H1 (cell line): ENCODE data around the gene NOL4L. TPM values are rescaled to one million over a fixed set of nuclear protein-coding genes. Genes with fewer than 3 reads are reported as not detected.
A peak's percentile ranks its signal among the peaks of the same experiment; 100 is the strongest.

Experiments used
- CTCF ChIA-PET: fragments of 300-600 bp; sonication (Branson Sonifier 250); formaldehyde crosslinking; loops from one replicate; lab custom pipeline; 2021; ENCODE audit not compliant: partially characterized antibody; lab: Charles Lee
- POLR2A ChIA-PET: fragments of 300-600 bp; sonication (Branson Sonifier 250); formaldehyde crosslinking; loops from one replicate; lab custom pipeline; 2021; ENCODE audit warnings: inconsistent platforms; ENCODE audit not compliant: partially characterized antibody; lab: Charles Lee
- DNase-seq, 2 experiments: peaks; one replicate each; pipeline versions ENCODE4 v3.0.0 to v3.0.0-alpha.2; 2010 to 2022; ENCODE audit warnings: low spot score in 2 of 2, low read depth in 1 of 2, mixed read lengths in 1 of 2
- FAIRE-seq: peaks from 2 replicates; lab custom pipeline; 2011; peaks lifted over from hg19 to GRCh38; lab: Jason Lieb, UNC
- H2AFZ ChIP-seq: 2 replicates; pipeline ENCODE4 v1.8.1; 2012; ENCODE audit warnings: low read length, inconsistent platforms
- H2AK5ac ChIP-seq: 2 replicates; pipeline ENCODE4 v1.6.1; 2013; ENCODE audit warnings: low read depth, low read length
- H2BK120ac ChIP-seq: replicated peaks from 2 replicates; pipeline ENCODE3; 2013; ENCODE audit warnings: low read depth, low read length, inconsistent platforms
- H2BK12ac ChIP-seq: 2 replicates; pipeline ENCODE4 v1.6.1; 2013; ENCODE audit warnings: low read depth, low read length
- H2BK15ac ChIP-seq: 2 replicates; pipeline ENCODE4 v1.6.1; 2013; ENCODE audit warnings: low read length
- H2BK20ac ChIP-seq: 2 replicates; pipeline ENCODE4 v1.6.1; 2013; ENCODE audit warnings: low read length
- H2BK5ac ChIP-seq: 2 replicates; pipeline ENCODE4 v1.6.1; 2013; ENCODE audit warnings: low read depth, low read length
- H3K14ac ChIP-seq: 2 replicates; pipeline ENCODE4 v1.6.1; 2013; ENCODE audit warnings: inconsistent platforms; ENCODE audit not compliant: insufficient read length
- H3K18ac ChIP-seq: 2 replicates; pipeline ENCODE4 v1.6.1; 2013; ENCODE audit warnings: low read length; ENCODE audit errors: extremely low read depth
- H3K23ac ChIP-seq: 2 replicates; pipeline ENCODE4 v1.6.1; 2013; ENCODE audit warnings: inconsistent platforms; ENCODE audit not compliant: insufficient read length
- H3K23me2 ChIP-seq: 2 replicates; pipeline ENCODE4 v1.6.1; 2013; ENCODE audit warnings: low read depth, low read length
- H3K27ac ChIP-seq: 2 replicates; pipeline ENCODE4 v1.6.1; 2011; ENCODE audit warnings: low read depth, low read length, inconsistent platforms
- H3K27me3 ChIP-seq, 4 experiments: replicated peaks in 1 of 4; 1 replicate in 1 of 4; 2 replicates in 3 of 4; pipeline versions ENCODE4 v1.6.1 to v1.8.1; 2011 to 2013; ENCODE audit warnings: low read length in 3 of 4, mild to moderate bottlenecking in 3 of 4, inconsistent platforms in 2 of 4, mixed read lengths in 2 of 4, moderate library complexity in 1 of 4; ENCODE audit not compliant: control insufficient read depth in 3 of 4, insufficient read depth in 3 of 4; ENCODE audit errors: extremely low read depth in 1 of 4
- H3K36me3 ChIP-seq, 4 experiments: 2 replicates each; pipeline versions ENCODE4 v1.6.1 to v1.8.1; 2011 to 2013; ENCODE audit warnings: mild to moderate bottlenecking in 4 of 4, low read length in 3 of 4, moderate library complexity in 2 of 4, control low read depth in 1 of 4, inconsistent platforms in 1 of 4; ENCODE audit not compliant: insufficient read depth in 4 of 4, control insufficient read depth in 2 of 4
- H3K4ac ChIP-seq: replicated peaks from 2 replicates; pipeline ENCODE3; 2013; ENCODE audit warnings: low read length, low read depth, mixed read lengths, inconsistent platforms; ENCODE audit not compliant: insufficient read length
- H3K4me1 ChIP-seq, 4 experiments: replicated peaks in 1 of 4; 1 replicate in 1 of 4; 2 replicates in 3 of 4; pipeline versions ENCODE4 v1.6.1 to v1.8.1; 2011 to 2013; ENCODE audit warnings: low read length in 3 of 4, inconsistent platforms in 2 of 4, mixed read lengths in 1 of 4; ENCODE audit not compliant: insufficient read depth in 4 of 4, control insufficient read depth in 3 of 4
- H3K4me2 ChIP-seq, 2 experiments: 2 replicates each; pipeline versions ENCODE4 v1.6.1 to v1.8.1; 2011 to 2013; ENCODE audit warnings: low read depth in 2 of 2, low read length in 2 of 2, control low read depth in 1 of 2, inconsistent platforms in 1 of 2, mild to moderate bottlenecking in 1 of 2; ENCODE audit not compliant: insufficient read depth in 1 of 2
- H3K4me3 ChIP-seq, 4 experiments: fragments of 200-600, 300-600 bp in 1 of 4; sonication (generic), shearing (Covaris generic), sonication (Bioruptor Twin) in 1 of 4; 2 replicates each; pipeline versions ENCODE4 v1.5.1 to v1.8.1; 2011 to 2016; ENCODE audit warnings: low read length in 4 of 4, low read depth in 3 of 4, control low read depth in 2 of 4, inconsistent platforms in 2 of 4, mild to moderate bottlenecking in 2 of 4, mixed read lengths in 1 of 4, moderate library complexity in 1 of 4; ENCODE audit not compliant: insufficient read depth in 2 of 4; ENCODE audit errors: extremely low read depth in 1 of 4
- H3K56ac ChIP-seq: replicated peaks from 2 replicates; pipeline ENCODE3; 2013; ENCODE audit warnings: low read depth, mild to moderate bottlenecking, mixed read lengths, low read length, inconsistent platforms; ENCODE audit not compliant: insufficient read length
- H3K79me1 ChIP-seq: 2 replicates; pipeline ENCODE4 v1.6.1; 2013; ENCODE audit warnings: low read depth, low read length, control low read depth
- H3K79me2 ChIP-seq, 2 experiments: 2 replicates each; pipeline versions ENCODE4 v1.6.1 to v1.8.1; 2012 to 2013; ENCODE audit warnings: low read length in 2 of 2, mild to moderate bottlenecking in 2 of 2, inconsistent platforms in 1 of 2; ENCODE audit not compliant: insufficient read depth in 2 of 2, control insufficient read depth in 1 of 2
- H3K9ac ChIP-seq, 4 experiments: replicated peaks in 1 of 4; 1 replicate in 1 of 4; 2 replicates in 3 of 4; pipeline versions ENCODE4 v1.6.1 to v1.8.1; 2011 to 2013; ENCODE audit warnings: low read depth in 3 of 4, low read length in 3 of 4, control low read depth in 2 of 4, mild to moderate bottlenecking in 2 of 4, moderate library complexity in 2 of 4, inconsistent platforms in 1 of 4; ENCODE audit errors: extremely low read depth in 1 of 4
- H3K9me3 ChIP-seq, 2 experiments: 2 replicates each; pipeline versions ENCODE4 v1.6.1 to v1.8.1; 2012 to 2013; ENCODE audit warnings: mild to moderate bottlenecking in 2 of 2, moderate library complexity in 2 of 2, control low read depth in 1 of 2, inconsistent platforms in 1 of 2, low read depth in 1 of 2, low read length in 1 of 2, mixed read lengths in 1 of 2; ENCODE audit not compliant: insufficient read depth in 2 of 2
- H4K20me1 ChIP-seq, 2 experiments: replicated peaks in 1 of 2; 2 replicates each; pipeline versions ENCODE3 to v1.8.1; 2011 to 2013; ENCODE audit warnings: inconsistent platforms in 2 of 2, low read length in 2 of 2, mild to moderate bottlenecking in 1 of 2; ENCODE audit not compliant: insufficient read depth in 2 of 2, control insufficient read depth in 1 of 2
- H4K5ac ChIP-seq: 2 replicates; pipeline ENCODE4 v1.6.1; 2013; ENCODE audit warnings: low read length, low read depth, mixed read lengths, inconsistent platforms; ENCODE audit not compliant: insufficient read length
- H4K8ac ChIP-seq: 2 replicates; pipeline ENCODE4 v1.8.0; 2013; ENCODE audit warnings: mild to moderate bottlenecking, moderate library complexity, low read length, inconsistent platforms; ENCODE audit not compliant: insufficient read depth; ENCODE audit errors: extremely low read depth
- H4K91ac ChIP-seq: replicated peaks from 2 replicates; pipeline ENCODE3; 2013; ENCODE audit warnings: low read length, mixed read lengths, inconsistent platforms; ENCODE audit not compliant: insufficient read length
- BRCA1 ChIP-seq: IDR thresholded peaks from 2 replicates; pipeline ENCODE4 v1.6.1; 2012; ENCODE audit warnings: low read depth, low read length, improper control_type of control experiment
- CTBP2 ChIP-seq: IDR thresholded peaks from 2 replicates; pipeline ENCODE4 v1.7.0; 2011; ENCODE audit warnings: borderline replicate concordance, mild to moderate bottlenecking, moderate library complexity, mixed read lengths, low read length; ENCODE audit not compliant: insufficient read depth, insufficient read length
- RBBP5 ChIP-seq: IDR thresholded peaks from 2 replicates; pipeline ENCODE4 v1.7.1; 2012; ENCODE audit warnings: low read depth, mild to moderate bottlenecking, inconsistent platforms, low read length, moderate library complexity, borderline replicate concordance
- RNF2 ChIP-seq: fragments of 200-900, 300-1000 bp; sonication (generic); IDR thresholded peaks from 2 replicates; pipeline ENCODE4 v1.7.1; 2016; ENCODE audit warnings: borderline replicate concordance, low read depth, mild to moderate bottlenecking, antibody characterized with exemption, low read length; ENCODE audit not compliant: poor library complexity, severe bottlenecking; ENCODE audit errors: missing control alignments
- RXRA ChIP-seq: IDR thresholded peaks from 2 replicates; pipeline ENCODE4 v1.6.1; 2011; ENCODE audit warnings: low read depth, mild to moderate bottlenecking, low read length, moderate library complexity; ENCODE audit not compliant: insufficient read depth
- SIN3A ChIP-seq, 2 experiments: IDR thresholded peaks in 1 of 2; conservative IDR thresholded peaks in 1 of 2; 2 replicates each; pipeline ENCODE4 v1.6.1; 2011 to 2012; ENCODE audit warnings: low read length in 2 of 2, improper control_type of control experiment in 1 of 2, low read depth in 1 of 2, mild to moderate bottlenecking in 1 of 2
- TAF1 ChIP-seq: IDR thresholded peaks from 2 replicates; pipeline ENCODE4 v1.6.1; 2011; ENCODE audit warnings: mild to moderate bottlenecking, low read depth, low read length
- WGBS, 2 experiments: shearing (Covaris generic) in 1 of 2; methylation state at CpG; one replicate each; pipeline versions ENCODE4 v1.1.6 to v1.1.7; 2013 to 2015; ENCODE audit warnings: low lambda C conversion rate in 2 of 2, mixed read lengths in 2 of 2, inconsistent platforms in 1 of 2, low coverage in 1 of 2, missing lambda C conversion rate in 1 of 2; ENCODE audit not compliant: insufficient replicate concordance in 2 of 2, insufficient coverage in 1 of 2, insufficient read length in 1 of 2; ENCODE audit errors: extremely low coverage in 1 of 2, missing lambda C conversion rate in 1 of 2; 5-methylcytosine and 5-hydroxymethylcytosine counted together
- polyA plus RNA-seq, 7 experiments: library from polyadenylated mRNA; depleted of rRNA in 3 of 7; stranded (reverse) in 5 of 7; unstranded in 2 of 7; fragments of >200 nt in 5 of 7; fragments of 200-250 nt in 2 of 7; gene quantifications; 1 replicate in 5 of 7; 2 replicates in 1 of 7; 4 replicates in 1 of 7; pipeline versions ENCODE4 v1.2.1 to v1.2.3, GENCODE V29; 2011 to 2013; ENCODE audit warnings: missing spikeins in 2 of 7, mixed read lengths in 2 of 7
- total RNA-seq: library from RNA; stranded (reverse); fragmentation: NEBNext Ultra II Directional; extraction: Animal tissue kit (Norgen Biotek cat#: 25700); gene quantifications from 2 replicates; pipeline ENCODE4 v1.2.1, GENCODE V29; 2021
- TF ChIP-seq, protein P1 (sequence below), 3 experiments: IDR thresholded peaks; 1 replicate in 2 of 3; 2 replicates in 1 of 3; pipeline versions ENCODE4 v1.5.1 to v1.6.1; 2011; ENCODE audit warnings: low read length in 3 of 3, mild to moderate bottlenecking in 3 of 3, inconsistent platforms in 2 of 3, low read depth in 1 of 3, moderate library complexity in 1 of 3; ENCODE audit not compliant: insufficient read depth in 1 of 3; ENCODE audit errors: control extremely low read depth in 1 of 3

Gene NOL4L
- total and polyA plus RNA-seq, 2 of the 8 experiments (the other 6 are each of a cell fraction or from before 2014, with no cell fraction given) = 15.3 to 23.7 TPM

DNA sequence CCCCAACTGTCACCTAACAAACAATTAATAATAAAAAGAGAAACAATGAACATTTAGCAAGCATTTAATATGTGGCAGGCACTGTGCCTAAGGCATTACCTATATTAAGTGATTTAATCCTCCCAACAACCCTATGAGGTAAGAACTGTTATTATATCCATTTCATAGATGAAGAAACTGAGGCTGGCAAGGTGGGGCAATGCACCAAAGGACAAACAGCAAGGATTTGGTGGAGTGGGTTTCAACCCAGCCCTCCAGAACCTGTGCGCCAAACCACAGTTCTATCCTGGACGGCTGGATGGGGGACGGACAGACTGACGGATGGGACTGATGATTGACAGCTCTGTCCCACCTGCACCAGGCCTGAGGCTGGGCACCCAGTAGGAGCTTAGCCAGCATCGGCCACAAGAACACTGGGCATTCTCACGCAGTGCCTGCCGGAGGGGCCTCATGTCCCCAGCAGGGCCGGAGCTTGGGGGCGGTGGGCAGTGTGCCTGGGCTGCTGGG, 24.6 kb downstream of the NOL4L start:
- Histone ChIP-seq H2BK12ac (no peak overlapping the region), H2BK20ac (no peak overlapping the region), H2BK5ac (no peak overlapping the region), H3K56ac (no peak overlapping the region), H4K91ac (peak overlapping the region; percentile 58), H2AK5ac (no peak overlapping the region), H3K23ac (no peak overlapping the region), H3K18ac (0 out of 2 replicates have a peak overlapping the region, but pooled peaks have one; percentile 41), H3K79me1 (no peaks in the 10 kb centered on the region), H2BK15ac (0 out of 2 replicates have a peak overlapping the region, but pooled peaks have one; percentile 77), H3K27me3 (no peaks in the 10 kb centered on the region), H3K9ac (no peak overlapping the region), H2AFZ (no peak overlapping the region), H3K4me3 (peak overlapping the region in 1 of 4 experiments; percentile 23; a peak in 2 of 8 replicates), H3K4me1 (peaks cover 3 to 27% (median 14%) of the 10 kb centered on the region in 4 experiments), H3K4ac (no peak overlapping the region), H3K14ac (no peak overlapping the region), H3K4me2 (peak overlapping the region; percentile 14 to 49; a peak in 1 of 4 replicates), H3K36me3 (no peaks in the 10 kb centered on the region), H2BK120ac (no peak overlapping the region), H3K27ac (no peak overlapping the region), H3K79me2 (no peaks in the 10 kb centered on the region), H3K23me2 (no peaks in the 10 kb centered on the region), H4K8ac (no peak overlapping the region), H4K20me1 (peaks cover 3 to 5% of the 10 kb centered on the region in 2 experiments), H4K5ac (no peak overlapping the region), H3K9me3 (no peaks in the 10 kb centered on the region)
- POLR2A ChIA-PET = interaction anchor here (0.6 to 1.3 kb wide), 4 partner anchors 18 to 310 kb away, joined by 3 to 5 read pairs (median 3); no protein-coding TSS in a partner anchor
- DNase-seq = no peak
- CTCF ChIA-PET = interaction anchor here (0.6 to 1.7 kb wide), 3 partner anchors 16 to 179 kb away, joined by 3 to 11 read pairs (median 4); no protein-coding TSS in a partner anchor
- FAIRE-seq = no peak
- WGBS, 2 experiments = 81% methylated on average over 9 of the region's 9 CpGs; no CpG with 5 or more reads in 1 of the 2 experiments
- TF ChIP-seq, protein P1, sequence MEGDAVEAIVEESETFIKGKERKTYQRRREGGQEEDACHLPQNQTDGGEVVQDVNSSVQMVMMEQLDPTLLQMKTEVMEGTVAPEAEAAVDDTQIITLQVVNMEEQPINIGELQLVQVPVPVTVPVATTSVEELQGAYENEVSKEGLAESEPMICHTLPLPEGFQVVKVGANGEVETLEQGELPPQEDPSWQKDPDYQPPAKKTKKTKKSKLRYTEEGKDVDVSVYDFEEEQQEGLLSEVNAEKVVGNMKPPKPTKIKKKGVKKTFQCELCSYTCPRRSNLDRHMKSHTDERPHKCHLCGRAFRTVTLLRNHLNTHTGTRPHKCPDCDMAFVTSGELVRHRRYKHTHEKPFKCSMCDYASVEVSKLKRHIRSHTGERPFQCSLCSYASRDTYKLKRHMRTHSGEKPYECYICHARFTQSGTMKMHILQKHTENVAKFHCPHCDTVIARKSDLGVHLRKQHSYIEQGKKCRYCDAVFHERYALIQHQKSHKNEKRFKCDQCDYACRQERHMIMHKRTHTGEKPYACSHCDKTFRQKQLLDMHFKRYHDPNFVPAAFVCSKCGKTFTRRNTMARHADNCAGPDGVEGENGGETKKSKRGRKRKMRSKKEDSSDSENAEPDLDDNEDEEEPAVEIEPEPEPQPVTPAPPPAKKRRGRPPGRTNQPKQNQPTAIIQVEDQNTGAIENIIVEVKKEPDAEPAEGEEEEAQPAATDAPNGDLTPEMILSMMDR (IDR thresholded peaks at IDR 0.05; ENCODE audit: control extremely low read depth in 1 of 3, insufficient read depth in 1 of 3, low read depth in 1 of 3, low read length in 3 of 3) = no peak
- no peak for TF ChIP-seq RXRA
- TF ChIP-seq CTBP2 = no peak
- no peak for TF ChIP-seq RBBP5
- no peak for TF ChIP-seq BRCA1
- no peak for TF ChIP-seq RNF2
- no peak for TF ChIP-seq TAF1
- no peak for TF ChIP-seq SIN3A (conservative IDR thresholded peaks at IDR 0.05 in 1 of 2, IDR thresholded peaks at IDR 0.05 in 1 of 2; ENCODE audit: low read depth in 1 of 2, low read length in 2 of 2)
